WI38 (cell line): ENCODE results near the gene FOXK2.

Experiments used
- H3K4me3 ChIP-seq: 2 replicates; pipeline ENCODE4 v1.5.1; 2011; ENCODE audit warnings: low read depth, mild to moderate bottlenecking, control low read depth, low read length
- TF ChIP-seq, protein P1 (sequence below): IDR thresholded peaks from 2 replicates; pipeline ENCODE4 v1.5.1; 2012; ENCODE audit warnings: low read depth, mild to moderate bottlenecking, control low read depth, low read length

Gene FOXK2

DNA sequence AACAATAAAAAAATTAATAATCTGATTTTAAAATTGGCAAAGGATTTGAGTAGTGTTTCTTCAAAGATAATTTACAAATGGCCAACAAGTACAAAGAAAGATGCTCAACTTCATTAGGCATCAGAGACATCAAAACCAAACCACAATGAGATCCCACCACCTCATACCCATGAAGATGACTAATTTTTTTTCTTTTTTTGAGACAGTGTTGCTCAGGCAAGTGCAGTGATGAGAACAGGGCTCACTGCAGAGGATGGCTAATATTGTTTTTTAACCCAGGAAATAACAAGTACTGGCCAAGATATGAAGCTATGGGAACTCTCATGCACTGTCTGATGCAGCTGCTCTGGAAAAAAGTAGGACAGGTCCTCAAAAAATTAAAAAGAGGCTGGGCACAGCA lies 113.8 kb downstream of the FOXK2 start:
- no peak overlapping the region for H3K4me3 ChIP-seq
- TF ChIP-seq, protein P1, sequence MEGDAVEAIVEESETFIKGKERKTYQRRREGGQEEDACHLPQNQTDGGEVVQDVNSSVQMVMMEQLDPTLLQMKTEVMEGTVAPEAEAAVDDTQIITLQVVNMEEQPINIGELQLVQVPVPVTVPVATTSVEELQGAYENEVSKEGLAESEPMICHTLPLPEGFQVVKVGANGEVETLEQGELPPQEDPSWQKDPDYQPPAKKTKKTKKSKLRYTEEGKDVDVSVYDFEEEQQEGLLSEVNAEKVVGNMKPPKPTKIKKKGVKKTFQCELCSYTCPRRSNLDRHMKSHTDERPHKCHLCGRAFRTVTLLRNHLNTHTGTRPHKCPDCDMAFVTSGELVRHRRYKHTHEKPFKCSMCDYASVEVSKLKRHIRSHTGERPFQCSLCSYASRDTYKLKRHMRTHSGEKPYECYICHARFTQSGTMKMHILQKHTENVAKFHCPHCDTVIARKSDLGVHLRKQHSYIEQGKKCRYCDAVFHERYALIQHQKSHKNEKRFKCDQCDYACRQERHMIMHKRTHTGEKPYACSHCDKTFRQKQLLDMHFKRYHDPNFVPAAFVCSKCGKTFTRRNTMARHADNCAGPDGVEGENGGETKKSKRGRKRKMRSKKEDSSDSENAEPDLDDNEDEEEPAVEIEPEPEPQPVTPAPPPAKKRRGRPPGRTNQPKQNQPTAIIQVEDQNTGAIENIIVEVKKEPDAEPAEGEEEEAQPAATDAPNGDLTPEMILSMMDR, result no peak

DNA sequence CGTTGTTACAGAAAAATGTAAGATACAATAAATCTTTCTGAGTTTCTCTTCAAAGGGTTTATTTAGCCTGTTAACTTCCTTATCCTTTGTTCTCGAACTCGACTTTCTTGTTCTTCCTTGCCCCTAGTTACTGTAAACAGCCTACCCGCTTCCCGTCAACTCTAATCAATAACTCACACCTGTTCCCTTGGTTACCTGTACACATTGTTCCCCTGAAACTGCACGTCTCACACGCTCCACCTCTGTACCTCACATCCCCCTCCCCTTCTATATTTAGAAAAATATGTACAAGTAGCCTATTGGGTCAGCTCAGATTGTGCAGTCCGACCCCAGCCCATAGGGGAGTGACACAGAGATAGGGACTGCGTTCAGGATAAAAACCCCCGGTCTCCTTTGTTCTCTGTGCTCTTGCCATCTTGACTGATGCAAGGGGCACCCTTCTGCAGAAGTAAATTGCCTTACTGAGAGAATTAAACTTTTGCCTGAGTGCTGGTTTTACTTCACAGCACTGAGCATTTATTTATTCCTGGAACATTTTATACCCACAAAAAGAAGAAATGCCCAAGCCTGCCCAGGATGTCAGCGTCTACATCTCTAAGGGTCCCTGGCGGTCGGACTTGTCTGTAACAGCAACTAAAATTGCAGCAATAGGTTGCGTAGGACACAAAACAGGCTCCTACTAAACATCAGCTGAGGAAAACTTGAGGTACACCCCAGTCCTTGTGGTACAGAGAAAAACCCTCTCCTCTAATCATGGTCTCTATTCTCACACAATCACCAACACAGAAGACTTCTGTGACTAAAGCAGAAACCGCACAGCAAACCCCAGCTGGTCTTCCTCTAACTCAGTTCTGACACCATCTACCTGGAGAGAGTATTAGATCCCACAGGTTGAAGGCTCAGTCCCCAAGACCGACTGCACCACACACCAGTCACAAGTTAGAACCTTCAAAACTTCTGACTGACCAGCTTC lies 117.4 kb downstream of the FOXK2 start:
- TF ChIP-seq, protein P1, result no peak

DNA sequence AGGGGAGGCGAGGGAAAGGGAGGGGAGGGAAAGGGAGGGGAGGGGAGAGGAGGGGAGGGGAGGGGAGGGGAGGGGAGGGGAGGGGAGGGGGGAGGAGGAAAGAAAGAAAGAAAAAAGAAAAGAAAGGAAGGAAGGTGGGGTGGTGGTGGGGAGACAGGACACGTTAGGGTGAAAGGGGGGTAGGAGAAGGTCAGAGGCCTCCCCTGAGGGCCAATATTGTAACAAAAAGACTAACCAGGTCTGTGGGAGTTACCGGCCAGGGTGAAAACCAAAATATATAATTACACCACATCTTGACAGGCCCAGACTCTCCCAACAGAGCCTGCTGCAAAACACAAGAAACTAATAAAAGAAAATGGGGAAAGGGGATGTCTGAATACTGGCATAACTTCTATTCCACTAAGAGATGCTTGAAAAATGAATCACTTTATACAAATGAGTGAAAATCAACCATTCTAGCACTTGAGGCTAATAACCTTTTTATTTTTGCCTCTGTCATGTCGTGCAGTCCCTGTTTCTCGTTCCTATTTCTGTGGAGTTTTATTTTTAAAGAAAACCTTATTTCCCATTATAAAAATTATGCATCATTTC lies 118.7 kb downstream of the FOXK2 start:
- TF ChIP-seq, protein P1, result no peak
- H3K4me3 ChIP-seq, result no peak overlapping the region

More for the DNA sequence above, 117.4 kb downstream of the FOXK2 start:
- H3K4me3 ChIP-seq, result no peak overlapping the region

DNA sequence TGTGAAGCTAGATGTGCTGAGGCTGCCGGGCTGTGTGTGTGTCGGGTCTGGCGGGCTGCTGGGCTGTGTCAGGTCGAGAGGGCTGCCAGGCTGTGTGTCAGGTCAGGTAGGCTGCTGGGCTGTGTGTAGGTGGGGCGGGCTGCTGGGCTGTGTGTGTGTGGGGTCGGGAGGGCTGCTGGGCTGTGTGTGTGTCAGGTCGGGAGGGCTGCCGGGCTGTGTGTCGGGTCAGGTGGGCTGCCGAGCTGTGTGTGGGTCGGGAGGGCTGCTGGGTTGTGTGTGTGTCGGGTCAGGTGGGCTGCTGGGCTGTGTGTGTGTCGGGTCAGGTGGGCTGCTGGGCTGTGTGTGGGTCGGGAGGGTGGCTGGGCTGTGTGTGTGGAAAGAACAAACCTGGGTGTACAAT lies 120.1 kb downstream of the FOXK2 start:
- TF ChIP-seq, protein P1, result no peak
- no peak overlapping the region for H3K4me3 ChIP-seq

DNA sequence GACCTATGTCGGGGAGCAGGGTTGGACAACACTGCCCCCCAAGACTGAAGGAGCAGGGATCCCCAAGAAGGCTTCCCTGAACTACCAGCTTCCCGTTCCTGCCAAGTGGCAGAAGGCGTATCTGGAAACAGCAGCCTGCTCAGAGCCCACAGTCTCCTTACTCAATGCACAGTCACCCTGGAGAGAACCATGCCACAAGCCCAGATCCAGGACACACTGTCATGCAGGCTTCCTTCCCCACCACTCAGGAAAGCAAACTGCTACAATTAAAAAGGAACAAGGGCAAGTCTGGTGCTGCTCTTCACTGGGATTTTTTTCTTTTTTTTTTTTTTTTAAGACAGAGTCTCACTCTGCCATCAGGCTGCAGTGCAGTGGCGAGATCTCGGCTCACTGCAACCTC lies 120.5 kb downstream of the FOXK2 start:
- H3K4me3 ChIP-seq, result no peak overlapping the region
- TF ChIP-seq, protein P1, result no peak

DNA sequence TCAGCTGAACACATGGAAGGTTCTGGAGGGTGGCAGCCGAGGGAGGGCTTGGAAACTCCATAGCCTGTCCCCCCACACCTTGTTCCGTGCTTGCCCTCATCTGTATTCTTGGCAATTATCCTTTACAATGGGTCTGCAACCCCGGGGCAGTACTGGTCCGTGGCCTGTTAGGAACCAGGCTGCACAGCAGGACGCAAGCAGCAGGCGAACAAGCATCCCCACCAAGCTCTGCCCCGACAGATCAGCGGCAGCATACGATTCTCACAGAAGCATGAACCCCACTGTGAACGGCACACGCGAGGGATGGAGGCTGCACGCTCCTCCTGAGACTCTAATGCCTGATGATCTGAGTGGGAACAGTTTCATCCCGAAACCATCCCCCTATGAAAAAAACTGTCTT lies 122.5 kb downstream of the FOXK2 start:
- no peak overlapping the region for H3K4me3 ChIP-seq
- TF ChIP-seq, protein P1, result no peak

DNA sequence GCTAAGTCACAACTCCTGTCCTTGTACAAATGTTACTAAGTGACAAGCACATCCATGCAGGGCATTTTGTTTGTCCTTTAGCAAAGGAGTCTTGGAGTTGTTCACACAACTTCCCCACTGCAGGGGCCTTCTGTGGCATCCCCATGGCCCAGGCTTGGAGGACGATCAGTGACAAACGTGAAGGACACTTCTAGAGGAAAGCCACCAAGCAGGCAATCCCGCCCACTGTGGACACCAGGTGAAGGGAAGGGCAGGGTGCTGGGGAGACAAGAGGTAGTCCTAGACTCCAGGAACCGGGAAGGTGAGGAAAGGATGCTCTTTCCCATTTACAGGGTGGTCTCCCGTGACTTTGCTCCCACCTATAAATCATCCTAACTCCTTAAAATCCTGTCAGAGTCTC lies 124.6 kb downstream of the FOXK2 start:
- TF ChIP-seq, protein P1, result no peak
- no peak overlapping the region for H3K4me3 ChIP-seq
